ENCODE data around the gene MAPKAPK5.
A peak's percentile ranks its signal among the peaks of the same experiment; 100 is the strongest.
"Not testable (repeated sequence)": the region's sequence is repeated elsewhere in the genome, so short reads cannot be mapped to it uniquely, and the experiment has no call there.

The MAPKAPK5 gene

GRCh38 chr12:111828338-111828979, 13.6 kb upstream of the MAPKAPK5 start:
- no peak for DNase-seq

- not testable (repeated sequence) for DNase-seq
These were observed 12.4 kb upstream of the MAPKAPK5 start for GRCh38 chr12:111829635-111830034.

GRCh38 chr12:111834740-111835386, 7.2 kb upstream of the MAPKAPK5 start:
- not testable (repeated sequence) for DNase-seq

GRCh38 chr12:111835531-111836181, 6.4 kb upstream of the MAPKAPK5 start:
- DNase-seq: not testable (repeated sequence)

- no peak for DNase-seq
These were observed 3.7 kb upstream of the MAPKAPK5 start for GRCh38 chr12:111838353-111838752.

- no peak for DNase-seq
These were observed 1.2 kb upstream of the MAPKAPK5 start for GRCh38 chr12:111840807-111841206.

GRCh38 chr12:111841236-111841749, 735 bp upstream of the MAPKAPK5 start:
- peak; percentile 2 for DNase-seq

- DNase-seq: no peak
These were observed 748 bp downstream of the MAPKAPK5 start for GRCh38 chr12:111842556-111843396.

- DNase-seq: no peak
These were observed 4.0 kb downstream of the MAPKAPK5 start for GRCh38 chr12:111846016-111846415.

- no peak for DNase-seq
These were observed 8.5 kb downstream of the MAPKAPK5 start for GRCh38 chr12:111850526-111850925.

GRCh38 chr12:111858186-111858585, 16.2 kb downstream of the MAPKAPK5 start:
- no peak for DNase-seq

- no peak for DNase-seq
These were observed 16.8 kb downstream of the MAPKAPK5 start for GRCh38 chr12:111858778-111859177.

- no peak for DNase-seq
These were observed 22.9 kb downstream of the MAPKAPK5 start for GRCh38 chr12:111864913-111865312.

- no peak for DNase-seq
These were observed 25.5 kb downstream of the MAPKAPK5 start for GRCh38 chr12:111867531-111867930.

GRCh38 chr12:111868676-111869588, 26.9 kb downstream of the MAPKAPK5 start:
- DNase-seq: no peak

- no peak for DNase-seq
These were observed 27.6 kb downstream of the MAPKAPK5 start for GRCh38 chr12:111869671-111870070.

GRCh38 chr12:111870216-111870615, 28.2 kb downstream of the MAPKAPK5 start:
- DNase-seq: no peak

- no peak for DNase-seq
These were observed 28.7 kb downstream of the MAPKAPK5 start for GRCh38 chr12:111870706-111871105.

- no peak for DNase-seq
These were observed 31.1 kb downstream of the MAPKAPK5 start for GRCh38 chr12:111873113-111873512.

GRCh38 chr12:111881716-111882115, 39.7 kb downstream of the MAPKAPK5 start:
- no peak for DNase-seq

- no peak for DNase-seq
These were observed 44.9 kb downstream of the MAPKAPK5 start for GRCh38 chr12:111886662-111887545.
